Loucy (cell line): Measurements from ENCODE around the gene SLC6A12.

Source experiments
- EZH2phosphoT487 ChIP-seq: fragments of 200-600 bp; IDR thresholded peaks from 2 replicates; pipeline ENCODE4 v1.6.1; 2018; ENCODE audit warnings: antibody characterized with exemption, mild to moderate bottlenecking, moderate library complexity, borderline replicate concordance
- TF ChIP-seq, protein P1 (sequence below): fragments of 200-600 bp; sonication (generic); conservative IDR thresholded peaks from 2 replicates; pipeline ENCODE4 v1.5.1; 2014; ENCODE audit warnings: mild to moderate bottlenecking, antibody characterized with exemption, low read length

DNA sequence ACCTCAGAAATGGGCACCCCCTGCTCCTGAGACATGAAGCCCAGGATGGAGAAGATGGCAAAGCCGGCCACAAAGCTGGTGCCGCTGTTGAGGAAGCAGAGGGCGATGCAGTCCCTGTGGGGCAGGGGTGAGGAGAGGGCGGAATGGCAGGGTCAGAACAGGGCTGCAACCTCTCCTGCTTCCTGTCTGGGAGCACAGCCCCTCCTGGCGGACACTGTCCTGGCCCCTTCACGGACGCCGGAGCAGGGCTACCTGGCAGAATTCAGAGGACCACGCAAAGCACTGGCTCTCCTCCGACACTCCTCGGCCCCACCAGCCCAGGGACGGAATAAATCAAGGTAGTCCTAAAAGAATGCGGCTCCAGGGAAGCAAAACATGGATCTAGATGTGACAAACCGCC, 12.4 kb upstream of the SLC6A12 start:
- TF ChIP-seq, protein P1, sequence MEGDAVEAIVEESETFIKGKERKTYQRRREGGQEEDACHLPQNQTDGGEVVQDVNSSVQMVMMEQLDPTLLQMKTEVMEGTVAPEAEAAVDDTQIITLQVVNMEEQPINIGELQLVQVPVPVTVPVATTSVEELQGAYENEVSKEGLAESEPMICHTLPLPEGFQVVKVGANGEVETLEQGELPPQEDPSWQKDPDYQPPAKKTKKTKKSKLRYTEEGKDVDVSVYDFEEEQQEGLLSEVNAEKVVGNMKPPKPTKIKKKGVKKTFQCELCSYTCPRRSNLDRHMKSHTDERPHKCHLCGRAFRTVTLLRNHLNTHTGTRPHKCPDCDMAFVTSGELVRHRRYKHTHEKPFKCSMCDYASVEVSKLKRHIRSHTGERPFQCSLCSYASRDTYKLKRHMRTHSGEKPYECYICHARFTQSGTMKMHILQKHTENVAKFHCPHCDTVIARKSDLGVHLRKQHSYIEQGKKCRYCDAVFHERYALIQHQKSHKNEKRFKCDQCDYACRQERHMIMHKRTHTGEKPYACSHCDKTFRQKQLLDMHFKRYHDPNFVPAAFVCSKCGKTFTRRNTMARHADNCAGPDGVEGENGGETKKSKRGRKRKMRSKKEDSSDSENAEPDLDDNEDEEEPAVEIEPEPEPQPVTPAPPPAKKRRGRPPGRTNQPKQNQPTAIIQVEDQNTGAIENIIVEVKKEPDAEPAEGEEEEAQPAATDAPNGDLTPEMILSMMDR = no peak
- no peak for TF ChIP-seq EZH2phosphoT487
